GM23248 (cell line): Measurements from ENCODE around the gene SPPL2B. TPM values are rescaled to one million over a fixed set of nuclear protein-coding genes. Genes with fewer than 3 reads are reported as not detected.

Experiments used
- DNase-seq: peaks from one replicate; pipeline ENCODE4 v3.0.0-alpha.2; 2015
- H2AFZ ChIP-seq: fragments of 200-600 bp; sonication (generic); 2 replicates; pipeline ENCODE4 v1.6.1; 2016; ENCODE audit warnings: antibody characterized with exemption
- H3F3A ChIP-seq: fragments of 200-600 bp; sonication (generic); 2 replicates; pipeline ENCODE4 v1.6.1; 2016; ENCODE audit warnings: mild to moderate bottlenecking, antibody characterized with exemption, mixed run types; ENCODE audit not compliant: insufficient read depth
- H3K27ac ChIP-seq: fragments of 200-600 bp; sonication (generic); 2 replicates; pipeline ENCODE4 v1.5.1; 2016; ENCODE audit warnings: mild to moderate bottlenecking
- H3K27me3 ChIP-seq: fragments of 200-600 bp; sonication (generic); replicated peaks from 2 replicates; pipeline ENCODE4 v1.6.1; 2016; ENCODE audit warnings: mild to moderate bottlenecking; ENCODE audit not compliant: insufficient read depth
- H3K36me3 ChIP-seq: fragments of 200-600 bp; sonication (generic); 2 replicates; pipeline ENCODE4 v1.6.1; 2016; ENCODE audit warnings: low read depth, mild to moderate bottlenecking
- H3K4me1 ChIP-seq: fragments of 200-600 bp; sonication (generic); 2 replicates; pipeline ENCODE4 v1.6.1; 2016; ENCODE audit warnings: mild to moderate bottlenecking; ENCODE audit not compliant: insufficient read depth
- H3K4me2 ChIP-seq: fragments of 200-600 bp; sonication (generic); one replicate; pipeline ENCODE4 v1.6.1; 2016; ENCODE audit warnings: mild to moderate bottlenecking; ENCODE audit not compliant: unreplicated experiment
- H3K4me3 ChIP-seq: fragments of 200-600 bp; sonication (generic); 2 replicates; pipeline ENCODE4 v1.5.1; 2016; ENCODE audit warnings: mild to moderate bottlenecking
- H3K79me2 ChIP-seq: fragments of 200-600 bp; sonication (generic); 2 replicates; pipeline ENCODE4 v1.6.1; 2016; ENCODE audit warnings: mild to moderate bottlenecking; ENCODE audit not compliant: insufficient read depth
- H3K9ac ChIP-seq: fragments of 200-600 bp; sonication (generic); 2 replicates; pipeline ENCODE4 v1.6.1; 2016; ENCODE audit warnings: mild to moderate bottlenecking
- H3K9me2 ChIP-seq: fragments of 200-600 bp; sonication (generic); 2 replicates; pipeline ENCODE4 v1.6.1; 2016; ENCODE audit warnings: mixed run types, mild to moderate bottlenecking, moderate library complexity; ENCODE audit not compliant: insufficient read depth
- H3K9me3 ChIP-seq: fragments of 200-600 bp; sonication (generic); one replicate; pipeline ENCODE4 v1.6.1; 2017; ENCODE audit warnings: low read depth
- H4K20me1 ChIP-seq: fragments of 200-600 bp; sonication (generic); 2 replicates; pipeline ENCODE4 v1.6.0; 2016; ENCODE audit not compliant: insufficient read depth
- EZH2 ChIP-seq: fragments of 200-600 bp; sonication (generic); IDR thresholded peaks from 2 replicates; pipeline ENCODE4 v1.6.1; 2018; ENCODE audit warnings: antibody characterized with exemption, mild to moderate bottlenecking; ENCODE audit not compliant: insufficient read depth, poor library complexity, severe bottlenecking
- EZH2phosphoT487 ChIP-seq: fragments of 200-600 bp; sonication (generic); IDR thresholded peaks from 2 replicates; pipeline ENCODE4 v1.6.1; 2018; ENCODE audit warnings: antibody characterized with exemption, moderate library complexity, mild to moderate bottlenecking, low read depth; ENCODE audit not compliant: insufficient read depth
- WGBS, 2 experiments: methylation state at CpG; one replicate each; pipeline ENCODE4 v1.1.6; 2015 to 2017; ENCODE audit warnings: low lambda C conversion rate in 2 of 2, low coverage in 1 of 2; ENCODE audit errors: missing lambda C conversion rate in 2 of 2; 5-methylcytosine and 5-hydroxymethylcytosine counted together
- in situ Hi-C: fragments of 300-500 bp; cut with MboI; formaldehyde crosslinking; loops from 2 replicates; pipeline ENCODE4 v1.15.0; 2020
- polyA plus RNA-seq: library from polyadenylated mRNA; unstranded; fragments of >200 nt; fragmentation: Nextera tagmentation; extraction: Ambion mirVana; gene quantifications from 2 replicates; pipeline ENCODE4 v1.2.1, GENCODE V29; 2016
- total RNA-seq: library from RNA; depleted of rRNA; stranded (reverse); fragments of >200 nt; shearing (Covaris generic); gene quantifications from 2 replicates; pipeline ENCODE4 v1.2.3, GENCODE V29; 2014

The SPPL2B gene
- total and polyA plus RNA-seq, 2 experiments from 2014 or later, result 38.9 to 43.0 TPM

DNA sequence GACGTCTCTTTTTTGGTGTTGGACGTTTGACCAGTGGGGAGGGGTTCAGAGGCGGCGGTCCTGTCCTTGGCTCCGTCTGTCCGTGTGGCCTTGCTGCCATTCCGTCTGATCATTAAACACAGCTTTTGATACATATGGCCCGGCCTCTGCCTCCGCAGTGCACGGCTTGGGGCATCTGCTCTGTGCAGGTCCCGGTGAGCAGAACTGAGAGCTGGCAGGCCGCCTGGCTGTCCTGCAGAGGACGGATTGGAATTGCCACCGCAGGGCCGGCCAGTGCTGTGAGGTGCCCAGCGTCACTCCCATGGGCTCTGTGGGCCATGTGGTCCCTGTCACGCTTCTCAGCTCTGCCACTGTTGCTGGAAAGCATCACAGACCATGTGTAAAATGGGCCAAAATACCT lies 26.2 kb downstream of the SPPL2B start:
- Histone ChIP-seq H3K4me2 (no peak overlapping the region), H3K9me2 (no peaks in the 10 kb centered on the region), H4K20me1 (no peaks in the 10 kb centered on the region), H3K9ac (no peak overlapping the region), H3K4me1 (no peaks in the 10 kb centered on the region), H3K4me3 (no peak overlapping the region), H2AFZ (no peak overlapping the region), H3K36me3 (no peaks in the 10 kb centered on the region), H3K27me3 (peaks cover 3% of the 10 kb centered on the region; the same call in 1 of the 2 replicates), H3F3A (no peaks in the 10 kb centered on the region; the same call in 1 of the 2 replicates), H3K27ac (no peak overlapping the region), H3K9me3 (no peaks in the 10 kb centered on the region), H3K79me2 (no peaks in the 10 kb centered on the region)
- 91% methylated on average over 17 of the region's 17 CpGs for WGBS, 2 experiments
- DNase-seq, result no peak
- TF ChIP-seq EZH2phosphoT487 (no peak), EZH2 (no peak)
- in situ Hi-C loops, result no loop called here

GRCh38 chr19:2355168-2356035 lies 26.9 kb downstream of the SPPL2B start:
- no peaks in the 10 kb centered on the region for H3K4me1 ChIP-seq
- no peaks in the 10 kb centered on the region for H4K20me1 ChIP-seq
- peak; percentile 73 for DNase-seq
- no peak overlapping the region for H3K4me2 ChIP-seq
- H3K9ac ChIP-seq, result no peak overlapping the region
- H3K27me3 ChIP-seq, result peaks cover 3% of the 10 kb centered on the region; the same call in 1 of the 2 replicates
- no peak overlapping the region for H3K4me3 ChIP-seq
- H3K79me2 ChIP-seq, result no peaks in the 10 kb centered on the region
- WGBS, 2 experiments, result 52% methylated on average over 24 of the region's 24 CpGs
- TF ChIP-seq EZH2phosphoT487, result no peak
- TF ChIP-seq EZH2, result no peak
- H3K9me3 ChIP-seq, result no peaks in the 10 kb centered on the region
- H3K36me3 ChIP-seq, result no peaks in the 10 kb centered on the region
- no peaks in the 10 kb centered on the region; the same call in 1 of the 2 replicates for H3F3A ChIP-seq
- H3K9me2 ChIP-seq, result no peaks in the 10 kb centered on the region
- no peak overlapping the region for H2AFZ ChIP-seq
- in situ Hi-C loops, result no loop called here
- H3K27ac ChIP-seq, result no peak overlapping the region

DNA sequence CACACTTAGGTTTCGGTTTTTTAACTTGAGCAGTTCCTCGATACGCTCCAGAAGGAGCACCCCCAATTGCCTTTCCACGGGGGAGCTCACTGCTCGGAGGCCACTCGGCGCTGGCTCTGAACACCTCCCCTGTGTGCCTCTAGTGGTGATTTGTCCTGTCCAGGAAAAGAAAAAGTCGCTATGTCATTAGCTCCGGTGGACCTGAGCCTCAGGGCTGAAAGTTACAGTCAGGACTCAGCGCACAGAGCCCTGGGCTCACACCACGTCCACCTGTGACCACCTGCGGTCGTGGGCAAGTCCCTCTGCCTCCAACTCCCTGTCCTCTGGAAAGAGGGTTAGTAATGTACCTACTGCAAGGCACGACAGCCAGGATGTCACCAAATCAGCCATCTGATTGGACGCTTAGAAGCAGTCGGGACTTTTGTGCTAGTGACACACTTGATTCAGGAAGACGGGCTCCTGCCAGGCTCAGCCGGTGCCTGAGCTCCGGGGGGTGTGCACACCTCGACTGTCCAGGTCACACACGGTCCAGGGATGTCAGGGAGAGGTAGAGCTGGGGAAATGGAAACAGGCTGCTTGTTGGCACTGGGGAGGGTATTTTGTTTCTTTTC lies 27.7 kb downstream of the SPPL2B start:
- no peaks in the 10 kb centered on the region for H4K20me1 ChIP-seq
- H3F3A ChIP-seq, result no peaks in the 10 kb centered on the region; the same call in 1 of the 2 replicates
- no peaks in the 10 kb centered on the region for H3K36me3 ChIP-seq
- H3K27me3 ChIP-seq, result peaks cover 3% of the 10 kb centered on the region; the same call in 1 of the 2 replicates
- H3K9ac ChIP-seq, result no peak overlapping the region
- H3K27ac ChIP-seq, result no peak overlapping the region
- in situ Hi-C loops, result no loop called here
- no peak overlapping the region for H2AFZ ChIP-seq
- no peak overlapping the region for H3K4me3 ChIP-seq
- H3K9me3 ChIP-seq, result no peaks in the 10 kb centered on the region
- no peak for DNase-seq
- H3K4me1 ChIP-seq, result no peaks in the 10 kb centered on the region
- no peak overlapping the region for H3K4me2 ChIP-seq
- WGBS, 2 experiments, result 68 to 70% methylated on average over 21 of the region's 21 CpGs
- H3K9me2 ChIP-seq, result no peaks in the 10 kb centered on the region
- TF ChIP-seq EZH2 (no peak), EZH2phosphoT487 (no peak)
- H3K79me2 ChIP-seq, result no peaks in the 10 kb centered on the region

GRCh38 chr19:2357279-2358206 lies 29.1 kb downstream of the SPPL2B start:
- Histone ChIP-seq H4K20me1 (no peaks in the 10 kb centered on the region), H3K79me2 (no peaks in the 10 kb centered on the region), H3K27me3 (peaks cover 6% of the 10 kb centered on the region; the same call in 1 of the 2 replicates), H3K9me2 (no peaks in the 10 kb centered on the region), H3K4me2 (no peak overlapping the region), H3K4me1 (no peaks in the 10 kb centered on the region), H3K27ac (no peak overlapping the region), H3K9ac (no peak overlapping the region), H3F3A (no peaks in the 10 kb centered on the region; the same call in 1 of the 2 replicates), H2AFZ (no peak overlapping the region), H3K4me3 (no peak overlapping the region), H3K9me3 (no peaks in the 10 kb centered on the region), H3K36me3 (no peaks in the 10 kb centered on the region)
- DNase-seq, result no peak
- TF ChIP-seq EZH2phosphoT487 (no peak), EZH2 (no peak)
- WGBS, 2 experiments, result 96 to 97% methylated on average over 3 of the region's 3 CpGs
- in situ Hi-C loops, result no loop called here
